HUES64 (cell line): ENCODE results near the gene MEIOB.

Source experiments
- H3K27ac ChIP-seq: 2 replicates; pipeline ENCODE4 v1.7.0; 2013; ENCODE audit warnings: low read depth, low read length, inconsistent platforms
- H3K27me3 ChIP-seq: 2 replicates; pipeline ENCODE4 v1.6.1; 2013; ENCODE audit warnings: mild to moderate bottlenecking, low read length; ENCODE audit not compliant: insufficient read depth
- H3K36me3 ChIP-seq: 2 replicates; pipeline ENCODE4 v1.6.1; 2013; ENCODE audit warnings: mild to moderate bottlenecking, low read length; ENCODE audit not compliant: insufficient read depth
- H3K4me1 ChIP-seq: 2 replicates; pipeline ENCODE4 v1.6.1; 2013; ENCODE audit warnings: mild to moderate bottlenecking, low read length, moderate library complexity; ENCODE audit not compliant: insufficient read depth
- H3K4me3 ChIP-seq: 2 replicates; pipeline ENCODE4 v1.5.1; 2013; ENCODE audit warnings: mild to moderate bottlenecking, low read length, moderate library complexity
- H3K9ac ChIP-seq: 2 replicates; pipeline ENCODE4 v1.6.1; 2013; ENCODE audit warnings: mild to moderate bottlenecking, low read depth, low read length
- H3K9me3 ChIP-seq: 2 replicates; pipeline ENCODE4 v1.6.1; 2013; ENCODE audit warnings: low read depth, low read length; ENCODE audit not compliant: insufficient read depth
- WGBS: fragments of 150-250, 120-280 bp; methylation state at CpG from one replicate; pipeline ENCODE4 v1.1.7; 2013; ENCODE audit warnings: missing lambda C conversion rate; 5-methylcytosine and 5-hydroxymethylcytosine counted together

The MEIOB gene

GRCh38 chr16:1817716-1818115 lies 54.2 kb downstream of the MEIOB start:
- no peak overlapping the region for H3K27ac ChIP-seq
- no peaks in the 10 kb centered on the region for H3K27me3 ChIP-seq
- no peaks in the 10 kb centered on the region for H3K9me3 ChIP-seq
- WGBS, result 94% methylated on average over 17 of the region's 17 CpGs
- H3K4me1 ChIP-seq, result no peaks in the 10 kb centered on the region
- peaks cover 10% of the 10 kb centered on the region; the same call in 1 of the 2 replicates for H3K36me3 ChIP-seq
- H3K9ac ChIP-seq, result no peak overlapping the region
- no peak overlapping the region for H3K4me3 ChIP-seq

GRCh38 chr16:1817276-1817589 lies 54.7 kb downstream of the MEIOB start:
- no peaks in the 10 kb centered on the region for H3K27me3 ChIP-seq
- no peaks in the 10 kb centered on the region for H3K9me3 ChIP-seq
- H3K4me1 ChIP-seq, result no peaks in the 10 kb centered on the region
- no peak overlapping the region for H3K27ac ChIP-seq
- H3K9ac ChIP-seq, result no peak overlapping the region
- H3K4me3 ChIP-seq, result no peak overlapping the region
- 92% methylated on average over 9 of the region's 9 CpGs for WGBS
- peaks cover 10% of the 10 kb centered on the region; the same call in 1 of the 2 replicates for H3K36me3 ChIP-seq

GRCh38 chr16:1816396-1817275 lies 55.3 kb downstream of the MEIOB start:
- Histone ChIP-seq H3K4me3 (no peak overlapping the region), H3K36me3 (peaks cover 10% of the 10 kb centered on the region; the same call in 1 of the 2 replicates), H3K27ac (no peak overlapping the region), H3K4me1 (no peaks in the 10 kb centered on the region), H3K9ac (no peak overlapping the region), H3K9me3 (no peaks in the 10 kb centered on the region), H3K27me3 (no peaks in the 10 kb centered on the region)
- WGBS, result 95% methylated on average over 40 of the region's 40 CpGs

GRCh38 chr16:1815461-1815860 lies 56.5 kb downstream of the MEIOB start:
- WGBS, result 97% methylated on average over 11 of the region's 11 CpGs
- Histone ChIP-seq H3K36me3 (peaks cover 10% of the 10 kb centered on the region; the same call in 1 of the 2 replicates), H3K27ac (no peak overlapping the region), H3K4me3 (no peak overlapping the region), H3K4me1 (no peaks in the 10 kb centered on the region), H3K9me3 (no peaks in the 10 kb centered on the region), H3K9ac (no peak overlapping the region), H3K27me3 (no peaks in the 10 kb centered on the region)

GRCh38 chr16:1812732-1813163 lies 59.2 kb downstream of the MEIOB start:
- Histone ChIP-seq H3K27me3 (no peaks in the 10 kb centered on the region), H3K4me1 (no peaks in the 10 kb centered on the region), H3K4me3 (no peak overlapping the region), H3K36me3 (peaks cover 10% of the 10 kb centered on the region; the same call in 1 of the 2 replicates), H3K9me3 (no peaks in the 10 kb centered on the region), H3K9ac (no peak overlapping the region), H3K27ac (no peak overlapping the region)
- 48% methylated on average over 17 of the region's 17 CpGs for WGBS

GRCh38 chr16:1810536-1810935 lies 61.4 kb downstream of the MEIOB start:
- Histone ChIP-seq H3K9ac (no peak overlapping the region), H3K27ac (no peak overlapping the region), H3K4me1 (no peaks in the 10 kb centered on the region), H3K4me3 (no peak overlapping the region), H3K27me3 (no peaks in the 10 kb centered on the region), H3K36me3 (peaks cover 4% of the 10 kb centered on the region; the same call in 1 of the 2 replicates), H3K9me3 (no peaks in the 10 kb centered on the region)
- WGBS, result 94% methylated on average over 16 of the region's 16 CpGs

GRCh38 chr16:1810106-1810505 lies 61.9 kb downstream of the MEIOB start:
- no peak overlapping the region for H3K27ac ChIP-seq
- WGBS, result 95% methylated on average over 13 of the region's 16 CpGs
- H3K36me3 ChIP-seq, result peaks cover 3% of the 10 kb centered on the region; the same call in 1 of the 2 replicates
- H3K9me3 ChIP-seq, result no peaks in the 10 kb centered on the region
- no peaks in the 10 kb centered on the region for H3K27me3 ChIP-seq
- no peaks in the 10 kb centered on the region for H3K4me1 ChIP-seq
- H3K9ac ChIP-seq, result no peak overlapping the region
- H3K4me3 ChIP-seq, result no peak overlapping the region

GRCh38 chr16:1809281-1809801 lies 62.6 kb downstream of the MEIOB start:
- Histone ChIP-seq H3K27ac (no peak overlapping the region), H3K36me3 (peaks cover 3% of the 10 kb centered on the region; the same call in 1 of the 2 replicates), H3K9ac (no peak overlapping the region), H3K4me3 (no peak overlapping the region), H3K27me3 (no peaks in the 10 kb centered on the region), H3K9me3 (no peaks in the 10 kb centered on the region), H3K4me1 (no peaks in the 10 kb centered on the region)
- WGBS, result 68% methylated on average over 28 of the region's 28 CpGs

- H3K4me3 ChIP-seq, result no peak overlapping the region
- H3K9ac ChIP-seq, result no peak overlapping the region
- 0 out of 2 replicates have a peak, but pooled peaks cover 3% of the 10 kb centered on the region for H3K9me3 ChIP-seq
- no peaks in the 10 kb centered on the region for H3K27me3 ChIP-seq
- peaks cover 3% of the 10 kb centered on the region; the same call in 1 of the 2 replicates for H3K36me3 ChIP-seq
- no peak overlapping the region for H3K27ac ChIP-seq
- H3K4me1 ChIP-seq, result no peaks in the 10 kb centered on the region
- WGBS, result 79% methylated on average over 18 of the region's 18 CpGs
Observed at GRCh38 chr16:1808691-1809090, 63.3 kb downstream of the MEIOB start.

GRCh38 chr16:1807626-1808025 lies 64.3 kb downstream of the MEIOB start:
- Histone ChIP-seq H3K4me3 (no peak overlapping the region), H3K27me3 (no peaks in the 10 kb centered on the region), H3K27ac (no peak overlapping the region), H3K9me3 (0 out of 2 replicates have a peak, but pooled peaks cover 3% of the 10 kb centered on the region), H3K36me3 (peaks cover 3% of the 10 kb centered on the region; the same call in 1 of the 2 replicates), H3K9ac (no peak overlapping the region), H3K4me1 (no peaks in the 10 kb centered on the region)
- 86% methylated on average over 10 of the region's 10 CpGs for WGBS

GRCh38 chr16:1800701-1801100 lies 71.3 kb downstream of the MEIOB start:
- no peak overlapping the region for H3K9ac ChIP-seq
- 83% methylated on average over 10 of the region's 10 CpGs for WGBS
- no peaks in the 10 kb centered on the region for H3K27me3 ChIP-seq
- H3K4me1 ChIP-seq, result no peaks in the 10 kb centered on the region
- H3K9me3 ChIP-seq, result peaks cover 29% of the 10 kb centered on the region
- no peak overlapping the region for H3K4me3 ChIP-seq
- no peak overlapping the region for H3K27ac ChIP-seq
- 0 out of 2 replicates have a peak, but pooled peaks cover 3% of the 10 kb centered on the region for H3K36me3 ChIP-seq
